GM12891 (cell line): ENCODE measurements around the gene ICAM4.
A peak's percentile ranks its signal among the peaks of the same experiment; 100 is the strongest.

Experiments used
- DNase-seq: peaks from one replicate; pipeline ENCODE4 v3.0.0; 2011; ENCODE audit warnings: low spot score; ENCODE audit not compliant: insufficient read length
- FAIRE-seq: peaks from 2 replicates; lab custom pipeline; 2011; peaks lifted over from hg19 to GRCh38; lab: Jason Lieb, UNC
- PAX5 ChIP-seq: IDR thresholded peaks from 2 replicates; pipeline ENCODE4 v1.6.1; 2011; ENCODE audit warnings: low read length, moderate library complexity, mild to moderate bottlenecking; ENCODE audit not compliant: insufficient read depth, severe bottlenecking
- POLR2A ChIP-seq: IDR thresholded peaks from 2 replicates; pipeline ENCODE4 v1.6.1; 2011; ENCODE audit warnings: low read depth, low read length, control low read depth
- POLR2AphosphoS5 ChIP-seq: IDR thresholded peaks from 2 replicates; pipeline ENCODE4 v1.6.1; 2011; ENCODE audit warnings: low read depth, low read length, control low read depth
- POU2F2 ChIP-seq: IDR thresholded peaks from 2 replicates; pipeline ENCODE4 v1.6.1; 2011; ENCODE audit warnings: low read depth, mild to moderate bottlenecking, control low read depth, low read length, moderate library complexity
- SPI1 ChIP-seq: IDR thresholded peaks from 2 replicates; pipeline ENCODE4 v1.6.1; 2011; ENCODE audit warnings: low read depth, low read length, control low read depth
- TAF1 ChIP-seq: IDR thresholded peaks from 2 replicates; pipeline ENCODE4 v1.6.1; 2011; ENCODE audit warnings: low read depth, low read length, control low read depth

ICAM4 gene

GRCh38 chr19:10289836-10290356 is 3.1 kb downstream of the ICAM4 start, which contains the start of gene ICAM5:
Gene ICAM5, plus strand, starts transcription at chr19:10289952. Its CDS starts 92 bp downstream, at chr19:10290044.
- DNase-seq (no peak), FAIRE-seq (no peak)
- no peak for TF ChIP-seq PAX5
- TF ChIP-seq SPI1, result no peak
- TF ChIP-seq POU2F2, result no peak
- TF ChIP-seq POLR2AphosphoS5, result no peak
- no peak for TF ChIP-seq TAF1
- TF ChIP-seq POLR2A, result no peak

- no peak for TF ChIP-seq POU2F2
- TF ChIP-seq PAX5, result no peak
- TF ChIP-seq POLR2AphosphoS5, result no peak
- no peak for TF ChIP-seq TAF1
- TF ChIP-seq SPI1, result no peak
- TF ChIP-seq POLR2A, result no peak
- DNase-seq (no peak), FAIRE-seq (no peak)
Observed at GRCh38 chr19:10290357-10290875, 3.7 kb downstream of the ICAM4 start.

- DNase-seq, result no peak
- FAIRE-seq, result peak; percentile 33
- TF ChIP-seq PAX5 (no peak), TAF1 (no peak), POU2F2 (no peak), POLR2A (no peak), SPI1 (no peak), POLR2AphosphoS5 (no peak)
Observed at GRCh38 chr19:10290876-10291553, 4.3 kb downstream of the ICAM4 start.

GRCh38 chr19:10291554-10292205 is 4.9 kb downstream of the ICAM4 start:
- DNase-seq (no peak), FAIRE-seq (peak; percentile 33)
- TF ChIP-seq POLR2A (no peak), POU2F2 (no peak), TAF1 (no peak), PAX5 (no peak), POLR2AphosphoS5 (no peak), SPI1 (no peak)

GRCh38 chr19:10292206-10292788 is 5.5 kb downstream of the ICAM4 start:
- no peak for TF ChIP-seq TAF1
- no peak for TF ChIP-seq POU2F2
- no peak for TF ChIP-seq SPI1
- TF ChIP-seq PAX5, result no peak
- no peak for TF ChIP-seq POLR2AphosphoS5
- TF ChIP-seq POLR2A, result no peak
- peak; percentile 85 for FAIRE-seq
- no peak for DNase-seq

- TF ChIP-seq POLR2A, result no peak
- no peak for TF ChIP-seq SPI1
- no peak for TF ChIP-seq TAF1
- TF ChIP-seq PAX5, result no peak
- no peak for TF ChIP-seq POU2F2
- no peak for TF ChIP-seq POLR2AphosphoS5
- FAIRE-seq, result no peak
- DNase-seq, result no peak
Observed at GRCh38 chr19:10292789-10293636, 6.3 kb downstream of the ICAM4 start.

GRCh38 chr19:10293637-10294367 is 7.0 kb downstream of the ICAM4 start:
- DNase-seq (no peak), FAIRE-seq (no peak)
- TF ChIP-seq POLR2AphosphoS5 (no peak), POU2F2 (no peak), SPI1 (no peak), TAF1 (no peak), PAX5 (no peak), POLR2A (no peak)

- no peak for FAIRE-seq
- no peak for TF ChIP-seq POLR2A
- no peak for TF ChIP-seq SPI1
- TF ChIP-seq PAX5, result no peak
- no peak for TF ChIP-seq POLR2AphosphoS5
- no peak for TF ChIP-seq TAF1
Observed at GRCh38 chr19:10294368-10294697, 7.6 kb downstream of the ICAM4 start.

More at GRCh38 chr19:10294368-10294697, 7.6 kb downstream of the ICAM4 start:
- DNase-seq, result no peak
